Activated T-cell treated with anti-CD3 and anti-CD28 coated beads for 24 hours (primary cell): ENCODE measurements around the gene PDIA5.

ENCODE experiments used
- DNase-seq: peaks from one replicate; pipeline ENCODE4 v3.0.0-alpha.2; 2020; ENCODE audit warnings: low read depth

Gene PDIA5

GRCh38 chr3:123119802-123120201 is 53.0 kb downstream of the PDIA5 start:
- DNase-seq: no peak

GRCh38 chr3:123120573-123120972 is 53.7 kb downstream of the PDIA5 start:
- no peak for DNase-seq

DNA sequence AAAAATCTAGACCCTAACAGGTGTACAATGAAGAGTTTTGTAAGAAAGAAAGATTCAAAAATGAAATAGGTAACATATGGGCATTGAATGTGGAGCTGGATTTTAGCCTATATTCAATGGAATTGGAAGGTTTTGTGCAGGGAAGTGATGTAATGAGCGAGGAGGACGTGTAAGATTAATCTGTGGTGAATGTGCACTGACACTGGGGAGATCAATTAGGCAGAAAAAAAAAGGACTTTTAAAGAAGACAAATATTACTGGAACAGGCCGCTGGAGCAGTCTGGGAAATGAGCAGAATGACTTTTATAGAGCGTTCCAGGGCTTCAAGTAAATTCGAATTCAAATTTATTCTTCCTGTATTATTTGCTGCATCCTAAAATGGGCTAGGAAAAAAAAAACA is 55.2 kb downstream of the PDIA5 start:
- no peak for DNase-seq

- no peak for DNase-seq
Observed at GRCh38 chr3:123122525-123123315, 55.9 kb downstream of the PDIA5 start.

DNA sequence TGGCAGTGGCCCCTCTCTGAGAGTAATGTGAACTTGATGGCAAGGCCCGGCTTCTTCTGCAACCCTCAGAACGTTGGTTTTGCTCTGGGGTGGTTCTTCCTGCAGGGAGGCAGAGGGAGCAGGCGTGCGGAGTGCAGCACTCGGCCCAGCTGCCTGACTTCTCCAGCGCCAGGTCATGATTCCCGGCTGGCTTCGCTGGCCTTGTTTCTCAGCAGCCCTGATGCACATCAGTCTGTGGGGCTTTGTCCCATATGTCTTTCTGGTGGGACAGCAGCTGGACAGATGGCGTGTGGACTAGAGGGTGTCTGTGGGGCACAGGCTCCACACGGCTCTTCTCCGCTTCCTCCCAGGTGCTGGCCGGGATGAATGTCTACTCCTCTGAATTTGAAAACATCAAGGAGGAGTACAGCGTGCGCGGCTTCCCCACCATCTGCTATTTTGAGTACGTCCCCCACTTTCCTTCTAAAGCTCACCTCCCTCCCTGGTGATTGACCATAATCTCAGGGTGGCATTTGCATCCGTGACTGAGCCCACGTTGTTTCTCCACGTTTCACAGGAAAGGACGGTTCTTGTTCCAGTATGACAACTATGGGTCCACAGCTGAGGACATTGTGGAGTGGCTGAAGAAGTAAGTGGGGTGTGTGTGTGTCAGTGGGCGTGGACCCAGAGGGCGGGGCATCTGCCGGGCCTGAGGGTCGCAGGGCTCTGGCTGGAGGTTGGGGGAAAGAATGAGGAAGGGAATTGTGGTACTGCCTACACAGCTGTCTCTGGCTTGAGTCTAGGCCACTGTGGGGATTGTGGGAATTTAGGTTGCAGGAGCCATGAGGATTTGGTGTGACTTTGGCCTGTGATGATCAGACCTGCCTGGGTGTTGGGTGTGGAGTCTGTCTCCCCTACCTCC is 57.1 kb downstream of the PDIA5 start:
- no peak for DNase-seq

DNA sequence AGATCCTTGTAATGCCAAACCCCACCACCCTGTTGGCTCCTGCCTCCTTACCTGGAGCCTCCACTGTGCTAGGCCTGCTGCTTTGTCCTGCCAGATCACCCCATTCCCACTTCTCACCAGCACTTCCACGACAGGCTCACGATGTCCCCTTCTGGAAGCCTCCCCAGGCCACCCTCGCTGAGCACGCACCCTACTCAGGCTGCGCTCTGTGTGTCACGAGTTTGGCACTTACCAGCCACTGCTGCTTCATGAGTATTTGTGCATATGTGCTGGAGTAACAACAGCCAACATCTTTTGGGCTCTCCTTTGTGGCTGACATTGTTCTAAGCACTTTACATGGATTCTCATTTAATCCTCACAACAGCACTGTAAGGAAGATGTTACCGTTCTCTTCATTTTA is 58.1 kb downstream of the PDIA5 start:
- no peak for DNase-seq

GRCh38 chr3:123126031-123126430 is 59.2 kb downstream of the PDIA5 start:
- no peak for DNase-seq

- DNase-seq: no peak
Observed at GRCh38 chr3:123126653-123127052, 59.8 kb downstream of the PDIA5 start.

DNA sequence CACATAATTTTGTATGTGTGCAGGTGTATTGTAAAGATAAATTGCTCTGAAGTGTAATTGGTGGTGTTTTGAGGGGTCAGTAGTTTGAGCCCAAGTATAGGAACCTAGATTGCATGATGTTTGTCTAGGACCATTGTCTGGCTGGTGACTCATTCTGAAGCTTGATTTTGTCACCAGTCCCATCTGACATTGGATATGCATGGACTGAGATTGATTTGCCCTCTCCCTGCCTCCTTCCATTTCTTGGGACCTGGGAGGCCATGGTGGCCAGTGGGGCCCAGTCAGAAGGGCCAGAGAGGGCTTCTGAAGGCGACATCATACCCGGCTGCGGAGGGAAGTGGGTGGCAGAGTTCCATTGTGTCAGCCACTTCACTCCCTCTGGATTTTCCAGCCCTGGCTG is 62.3 kb downstream of the PDIA5 start:
- DNase-seq: no peak

DNA sequence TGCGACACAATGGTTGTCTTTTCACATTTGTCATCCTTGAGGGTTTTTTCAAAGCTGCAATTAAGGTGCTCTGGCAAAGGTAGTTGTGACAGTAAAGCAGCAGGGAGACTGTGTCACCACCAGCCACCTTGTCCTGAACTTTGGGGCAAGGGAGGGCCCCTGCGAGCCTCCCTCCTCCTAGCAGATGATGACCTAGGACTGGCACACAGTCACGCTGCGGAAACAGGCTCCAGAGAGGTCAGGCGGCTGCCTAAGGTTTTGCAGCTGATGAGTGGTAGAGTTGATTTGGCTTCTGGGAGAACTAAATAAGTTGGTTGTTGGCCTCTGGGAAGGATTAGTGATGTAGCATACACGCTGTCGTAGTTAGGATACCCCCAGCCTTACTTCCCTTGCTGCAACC is 62.7 kb downstream of the PDIA5 start:
- no peak for DNase-seq

- no peak for DNase-seq
Observed at GRCh38 chr3:123130079-123130750, 63.4 kb downstream of the PDIA5 start.

- DNase-seq: no peak
Observed at GRCh38 chr3:123134671-123135070, 67.8 kb downstream of the PDIA5 start.

- DNase-seq: no peak
Observed at GRCh38 chr3:123137001-123137400, 70.2 kb downstream of the PDIA5 start.

GRCh38 chr3:123138839-123139444 is 72.1 kb downstream of the PDIA5 start:
- no peak for DNase-seq

- no peak for DNase-seq
Observed at GRCh38 chr3:123139522-123139921, 72.7 kb downstream of the PDIA5 start.

GRCh38 chr3:123140550-123140949 is 73.7 kb downstream of the PDIA5 start:
- DNase-seq: no peak

GRCh38 chr3:123141276-123141675 is 74.5 kb downstream of the PDIA5 start:
- no peak for DNase-seq

GRCh38 chr3:123143669-123144411 is 77.0 kb downstream of the PDIA5 start:
- no peak for DNase-seq

DNA sequence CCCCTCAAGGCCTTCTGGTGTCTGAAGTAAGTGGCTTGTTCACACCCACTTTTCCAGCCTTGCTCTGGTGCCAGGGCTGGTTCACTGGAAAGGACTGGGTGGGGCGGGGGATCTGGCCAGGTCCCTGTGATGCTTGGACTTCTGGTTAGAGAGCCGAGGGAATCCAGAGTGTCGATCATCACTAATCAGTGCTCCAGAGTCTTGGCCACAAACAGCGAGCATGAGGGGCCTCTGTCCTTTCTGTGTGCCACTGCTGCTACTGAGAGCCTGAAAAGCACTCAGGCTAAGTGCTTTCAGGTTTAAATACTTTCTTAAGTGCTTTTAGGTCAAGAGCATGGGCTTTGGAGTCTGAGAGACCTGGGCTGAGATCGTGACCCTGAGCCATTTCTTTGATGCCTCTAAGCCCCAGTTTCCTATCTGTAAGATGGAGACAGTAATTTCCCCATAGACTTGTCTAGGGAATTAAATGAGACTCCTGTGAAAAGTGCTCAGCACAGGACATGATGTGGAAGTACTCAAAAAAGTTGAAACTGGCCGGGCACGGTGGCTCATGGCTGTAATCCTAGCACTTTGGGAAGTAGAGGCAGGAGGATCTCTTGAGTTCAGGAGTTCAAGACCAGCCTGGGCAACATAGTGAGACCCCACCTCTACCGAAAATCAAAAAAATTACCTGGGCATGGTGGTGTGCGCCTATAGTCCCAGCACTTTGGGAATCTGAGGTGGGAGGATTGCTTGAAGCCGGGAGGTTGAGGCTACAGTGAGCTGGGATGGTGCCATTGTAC is 81.1 kb downstream of the PDIA5 start:
- no peak for DNase-seq

GRCh38 chr3:123148772-123149171 is 81.9 kb downstream of the PDIA5 start:
- no peak for DNase-seq

DNA sequence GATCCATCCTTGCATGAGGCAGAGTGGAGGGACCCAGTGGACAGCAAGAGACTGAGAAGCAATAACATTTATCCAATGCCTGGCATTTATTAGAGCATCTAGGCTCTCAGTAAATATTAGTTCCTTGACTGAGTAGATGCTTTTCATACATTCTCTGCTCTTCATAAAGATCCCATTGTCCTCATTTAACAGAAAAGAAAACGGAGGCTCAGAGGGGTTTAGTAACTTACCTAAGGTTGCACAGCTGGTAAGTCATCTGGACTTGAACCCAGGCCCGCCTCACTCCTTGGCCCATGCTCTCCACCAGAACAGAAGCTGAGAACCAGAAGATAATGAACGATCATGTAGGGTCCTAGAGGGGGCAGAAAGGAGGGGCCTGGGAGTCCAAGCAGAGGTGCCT is 82.7 kb downstream of the PDIA5 start:
- DNase-seq: no peak
